Parathyroid adenoma (tissue), 2 donors: Measurements from ENCODE around the gene PRKG1.

Experiments used
- H2AFZ ChIP-seq: fragments of 300-600 bp; sonication (generic); one replicate; pipeline ENCODE4 v1.7.0; 2017; ENCODE audit warnings: antibody characterized with exemption, mild to moderate bottlenecking
- H3K27ac ChIP-seq: fragments of 300-600 bp; sonication (generic); one replicate; pipeline ENCODE4 v1.7.0; 2017
- H3K27me3 ChIP-seq: fragments of 300-600 bp; sonication (generic); one replicate; pipeline ENCODE4 v1.7.0; 2017; ENCODE audit warnings: low read length; ENCODE audit not compliant: control insufficient read depth, insufficient read depth
- H3K36me3 ChIP-seq: fragments of 300-600 bp; sonication (generic); one replicate; pipeline ENCODE4 v1.7.0; 2017; ENCODE audit warnings: low read length; ENCODE audit not compliant: control insufficient read depth, insufficient read depth
- H3K4me1 ChIP-seq: fragments of 300-600 bp; sonication (generic); one replicate; pipeline ENCODE4 v1.7.0; 2017; ENCODE audit warnings: control low read depth
- H3K4me2 ChIP-seq: fragments of 300-600 bp; sonication (generic); one replicate; pipeline ENCODE4 v1.7.0; 2017; ENCODE audit warnings: low read length
- H3K4me3 ChIP-seq: fragments of 300-600 bp; sonication (generic); one replicate; pipeline ENCODE4 v1.7.0; 2017; ENCODE audit warnings: low read depth, low read length
- H3K79me2 ChIP-seq: fragments of 300-600 bp; sonication (generic); one replicate; pipeline ENCODE4 v1.7.0; 2017; ENCODE audit warnings: control low read depth
- H3K9ac ChIP-seq: fragments of 300-600 bp; sonication (generic); one replicate; pipeline ENCODE4 v1.7.0; 2017; ENCODE audit warnings: mild to moderate bottlenecking
- H3K9me3 ChIP-seq: fragments of 300-600 bp; sonication (generic); one replicate; pipeline ENCODE4 v1.7.0; 2017; ENCODE audit warnings: low read length; ENCODE audit not compliant: control insufficient read depth
- TF ChIP-seq, protein P1 (sequence below): fragments of 300-600 bp; sonication (generic); IDR thresholded peaks from one replicate; pipeline ENCODE4 v1.7.0; 2017; ENCODE audit warnings: antibody characterized with exemption, mild to moderate bottlenecking
- donor health status: primary hyperparathyroidism.

PRKG1 gene

DNA sequence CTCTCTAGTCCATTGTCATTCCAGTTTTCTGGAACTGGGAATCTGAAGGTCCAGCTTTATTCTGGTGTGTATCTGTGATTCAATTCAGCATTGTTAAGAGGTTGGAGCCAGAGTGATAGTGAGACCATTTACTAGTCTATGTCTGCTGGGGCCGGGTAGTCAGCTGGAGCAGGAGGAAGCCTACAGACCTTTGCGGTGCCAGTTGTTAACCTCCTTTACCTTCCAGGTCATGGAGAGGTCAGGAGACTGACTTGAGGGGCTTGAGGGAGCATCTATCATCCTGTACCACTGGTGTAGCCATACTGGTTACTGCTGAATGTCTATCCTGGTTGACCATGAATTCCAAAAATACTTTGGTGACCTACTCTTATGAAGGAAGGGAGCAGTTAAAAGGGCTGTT, 634.3 kb downstream of the PRKG1 start:
- no peaks in the 10 kb centered on the region for H3K36me3 ChIP-seq
- H3K9me3 ChIP-seq: no peaks in the 10 kb centered on the region
- no peaks in the 10 kb centered on the region for H3K4me1 ChIP-seq
- no peak overlapping the region for H2AFZ ChIP-seq
- H3K27me3 ChIP-seq: no peaks in the 10 kb centered on the region
- TF ChIP-seq, protein P1, sequence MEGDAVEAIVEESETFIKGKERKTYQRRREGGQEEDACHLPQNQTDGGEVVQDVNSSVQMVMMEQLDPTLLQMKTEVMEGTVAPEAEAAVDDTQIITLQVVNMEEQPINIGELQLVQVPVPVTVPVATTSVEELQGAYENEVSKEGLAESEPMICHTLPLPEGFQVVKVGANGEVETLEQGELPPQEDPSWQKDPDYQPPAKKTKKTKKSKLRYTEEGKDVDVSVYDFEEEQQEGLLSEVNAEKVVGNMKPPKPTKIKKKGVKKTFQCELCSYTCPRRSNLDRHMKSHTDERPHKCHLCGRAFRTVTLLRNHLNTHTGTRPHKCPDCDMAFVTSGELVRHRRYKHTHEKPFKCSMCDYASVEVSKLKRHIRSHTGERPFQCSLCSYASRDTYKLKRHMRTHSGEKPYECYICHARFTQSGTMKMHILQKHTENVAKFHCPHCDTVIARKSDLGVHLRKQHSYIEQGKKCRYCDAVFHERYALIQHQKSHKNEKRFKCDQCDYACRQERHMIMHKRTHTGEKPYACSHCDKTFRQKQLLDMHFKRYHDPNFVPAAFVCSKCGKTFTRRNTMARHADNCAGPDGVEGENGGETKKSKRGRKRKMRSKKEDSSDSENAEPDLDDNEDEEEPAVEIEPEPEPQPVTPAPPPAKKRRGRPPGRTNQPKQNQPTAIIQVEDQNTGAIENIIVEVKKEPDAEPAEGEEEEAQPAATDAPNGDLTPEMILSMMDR: no peak
- H3K4me2 ChIP-seq: no peak overlapping the region
- no peak overlapping the region for H3K4me3 ChIP-seq
- no peak overlapping the region for H3K27ac ChIP-seq
- no peak overlapping the region for H3K9ac ChIP-seq
- H3K79me2 ChIP-seq: no peaks in the 10 kb centered on the region

DNA sequence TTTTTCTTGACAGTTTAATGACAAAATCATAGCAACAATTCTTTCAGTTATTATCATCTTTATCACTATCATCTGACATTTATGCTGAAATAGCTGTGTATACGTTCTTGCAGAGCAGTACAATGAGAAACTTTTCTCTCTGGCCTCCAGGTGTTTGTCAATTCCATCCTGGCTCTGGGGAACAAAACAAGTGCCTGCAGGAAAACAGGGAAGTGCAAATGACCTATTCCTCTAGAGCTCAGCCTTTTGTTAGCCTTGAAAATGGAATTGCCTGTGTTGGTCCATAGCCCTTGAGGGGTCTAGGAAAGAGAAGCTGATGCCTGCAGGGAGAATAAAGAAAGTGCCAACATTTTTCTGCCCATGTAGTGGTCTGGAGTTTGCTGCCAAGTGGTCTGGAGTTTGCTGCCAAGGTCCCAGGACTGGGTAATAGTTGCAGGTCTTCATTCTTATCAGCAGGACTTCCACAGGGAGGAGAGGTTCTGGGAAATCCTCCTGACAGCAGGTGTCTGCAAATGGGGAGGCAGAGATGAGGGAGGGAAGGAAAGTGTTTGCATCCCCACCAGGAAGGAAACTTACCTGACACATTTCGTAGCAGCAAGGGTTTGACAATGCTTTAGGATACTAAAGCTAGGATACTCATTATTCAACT, 635.2 kb downstream of the PRKG1 start:
- H3K9ac ChIP-seq: no peak overlapping the region
- no peak overlapping the region for H3K27ac ChIP-seq
- H3K79me2 ChIP-seq: no peaks in the 10 kb centered on the region
- no peak overlapping the region for H3K4me2 ChIP-seq
- no peaks in the 10 kb centered on the region for H3K36me3 ChIP-seq
- H2AFZ ChIP-seq: no peak overlapping the region
- no peaks in the 10 kb centered on the region for H3K27me3 ChIP-seq
- no peak overlapping the region for H3K4me3 ChIP-seq
- no peaks in the 10 kb centered on the region for H3K9me3 ChIP-seq
- TF ChIP-seq, protein P1: no peak
- H3K4me1 ChIP-seq: no peaks in the 10 kb centered on the region

DNA sequence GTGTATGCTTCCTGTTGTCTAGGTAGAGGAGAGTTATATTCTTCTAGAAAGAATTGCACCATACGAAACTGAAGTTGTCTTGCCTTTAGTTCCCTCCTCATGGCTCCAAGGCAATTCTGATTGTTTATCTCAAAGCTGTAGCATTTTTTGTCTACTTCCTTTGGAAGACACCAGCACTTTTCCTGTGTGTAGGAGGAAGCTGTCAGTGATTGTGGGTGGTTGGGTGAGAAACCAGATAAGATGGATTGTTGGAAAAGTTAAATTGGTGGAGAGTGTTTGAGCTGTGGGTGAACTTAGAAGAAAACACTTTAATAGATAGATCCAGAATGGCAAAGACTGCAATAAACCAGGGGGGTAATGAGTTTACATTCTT, 637.2 kb downstream of the PRKG1 start:
- no peak overlapping the region for H3K4me3 ChIP-seq
- no peak overlapping the region for H3K4me2 ChIP-seq
- no peaks in the 10 kb centered on the region for H3K36me3 ChIP-seq
- no peaks in the 10 kb centered on the region for H3K4me1 ChIP-seq
- no peaks in the 10 kb centered on the region for H3K27me3 ChIP-seq
- H3K79me2 ChIP-seq: no peaks in the 10 kb centered on the region
- no peak overlapping the region for H2AFZ ChIP-seq
- TF ChIP-seq, protein P1: no peak
- no peaks in the 10 kb centered on the region for H3K9me3 ChIP-seq
- no peak overlapping the region for H3K9ac ChIP-seq
- no peak overlapping the region for H3K27ac ChIP-seq

DNA sequence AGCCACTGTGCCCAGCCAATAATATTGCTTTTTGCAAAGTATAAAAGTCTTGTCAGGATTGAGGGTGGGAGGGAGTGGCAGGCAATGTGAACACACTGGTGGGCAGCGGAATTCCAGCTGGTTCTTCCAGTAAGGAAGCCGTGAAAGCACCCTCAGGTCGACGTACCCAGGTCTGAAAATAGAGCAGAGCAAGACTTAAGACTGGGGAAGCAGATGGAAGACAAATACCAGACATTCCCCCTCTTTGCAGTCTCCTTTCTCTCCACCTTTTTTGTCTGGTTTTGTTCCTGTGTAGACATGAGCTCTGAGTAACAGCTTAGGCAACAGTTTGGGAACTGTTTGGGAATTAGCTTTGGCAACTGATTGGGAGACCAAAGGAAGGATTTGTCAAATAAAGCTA, 642.7 kb downstream of the PRKG1 start:
- no peak overlapping the region for H3K9ac ChIP-seq
- H3K4me2 ChIP-seq: no peak overlapping the region
- no peaks in the 10 kb centered on the region for H3K4me1 ChIP-seq
- no peaks in the 10 kb centered on the region for H3K79me2 ChIP-seq
- no peak overlapping the region for H3K4me3 ChIP-seq
- no peak overlapping the region for H2AFZ ChIP-seq
- H3K9me3 ChIP-seq: no peaks in the 10 kb centered on the region
- no peaks in the 10 kb centered on the region for H3K36me3 ChIP-seq
- TF ChIP-seq, protein P1: no peak
- no peaks in the 10 kb centered on the region for H3K27me3 ChIP-seq
- H3K27ac ChIP-seq: no peak overlapping the region

DNA sequence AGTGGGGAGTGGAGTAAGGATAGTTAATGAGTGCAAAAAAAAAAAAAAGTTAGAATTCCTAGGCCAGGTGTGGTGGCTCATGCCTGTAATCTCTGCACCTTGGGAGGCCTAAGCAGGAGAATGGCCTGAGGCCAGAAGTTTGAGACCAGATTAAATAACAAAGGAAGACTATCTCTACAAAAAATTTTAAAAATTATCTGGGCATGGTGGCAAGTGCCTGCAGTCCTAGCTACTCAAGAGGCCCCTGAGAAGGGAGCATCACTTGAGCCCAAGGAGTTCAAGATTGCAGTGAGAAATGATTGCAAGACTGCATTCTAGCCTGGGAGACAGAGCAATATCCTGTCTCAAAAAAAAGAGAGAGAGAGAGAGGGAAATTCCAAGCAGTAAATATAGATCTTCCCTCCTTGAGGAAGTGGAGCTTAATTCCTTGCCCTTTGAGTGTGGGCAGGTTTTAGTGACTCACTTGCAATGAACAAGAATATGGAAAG, 644.6 kb downstream of the PRKG1 start:
- no peak overlapping the region for H3K27ac ChIP-seq
- H3K27me3 ChIP-seq: no peaks in the 10 kb centered on the region
- TF ChIP-seq, protein P1: no peak
- H3K4me3 ChIP-seq: no peak overlapping the region
- H3K9me3 ChIP-seq: no peaks in the 10 kb centered on the region
- no peak overlapping the region for H3K9ac ChIP-seq
- H3K4me2 ChIP-seq: no peak overlapping the region
- no peaks in the 10 kb centered on the region for H3K4me1 ChIP-seq
- H3K79me2 ChIP-seq: no peaks in the 10 kb centered on the region
- no peaks in the 10 kb centered on the region for H3K36me3 ChIP-seq
- H2AFZ ChIP-seq: no peak overlapping the region
